HepG2 (cell line): Measurements from ENCODE around the gene SESN3.

ENCODE experiments used
- EZH2 ChIP-seq: conservative IDR thresholded peaks from 2 replicates; pipeline ENCODE4 v1.6.1; 2012; ENCODE audit warnings: mild to moderate bottlenecking, low read depth, low read length, moderate library complexity
- HDAC2 ChIP-seq: sonication (generic); formaldehyde crosslinking; IDR thresholded peaks from 2 replicates; pipeline ENCODE4 v1.4.0; 2020; ENCODE audit warnings: missing genetic modification reagents
- MYC ChIP-seq: sonication (generic); formaldehyde crosslinking; IDR thresholded peaks from 2 replicates; pipeline ENCODE4 v1.9.0; 2021; ENCODE audit warnings: missing genetic modification reagents, borderline replicate concordance
- YY1 ChIP-seq: IDR thresholded peaks from 2 replicates; pipeline ENCODE4 v1.6.1; 2011; ENCODE audit warnings: low read length, low read depth, moderate library complexity, mild to moderate bottlenecking; ENCODE audit not compliant: insufficient read depth, insufficient replicate concordance
- ZFP36 ChIP-seq: fragments of 150-350 bp; IDR thresholded peaks from 2 replicates; pipeline ENCODE4 v1.6.1; 2018; ENCODE audit warnings: borderline replicate concordance, low read length, low read depth; ENCODE audit not compliant: partially characterized antibody
- ZFYVE20 ChIP-seq: sonication (generic); formaldehyde crosslinking; IDR thresholded peaks from 2 replicates; pipeline ENCODE4 v1.8.0; 2023; ENCODE audit warnings: low read depth, mild to moderate bottlenecking, moderate library complexity, missing genetic modification reagents, borderline replicate concordance
- ZKSCAN8 ChIP-seq: IDR thresholded peaks from 2 replicates; pipeline ENCODE4 v1.6.1; 2016; ENCODE audit warnings: borderline replicate concordance, missing genetic modification reagents, missing compliant biosample characterization
- ZNF274 ChIP-seq: sonication (generic); formaldehyde crosslinking; IDR thresholded peaks from 2 replicates; pipeline ENCODE4 v1.5.1; 2020; ENCODE audit warnings: mild to moderate bottlenecking, missing genetic modification reagents
- ZNF275 ChIP-seq: sonication (generic); formaldehyde crosslinking; IDR thresholded peaks from 2 replicates; pipeline ENCODE4 v1.8.0; 2022; ENCODE audit warnings: missing genetic modification reagents, mild to moderate bottlenecking, inconsistent platforms, borderline replicate concordance
- ZNF543 ChIP-seq: sonication (generic); formaldehyde crosslinking; IDR thresholded peaks from 2 replicates; pipeline ENCODE4 v1.4.0; 2020; ENCODE audit warnings: mild to moderate bottlenecking, missing genetic modification reagents
- TF ChIP-seq, protein P1 (sequence below): sonication (generic); formaldehyde crosslinking; IDR thresholded peaks from 2 replicates; pipeline ENCODE4 v1.4.0; 2020; ENCODE audit warnings: missing genetic modification reagents

- TF ChIP-seq, protein P1, sequence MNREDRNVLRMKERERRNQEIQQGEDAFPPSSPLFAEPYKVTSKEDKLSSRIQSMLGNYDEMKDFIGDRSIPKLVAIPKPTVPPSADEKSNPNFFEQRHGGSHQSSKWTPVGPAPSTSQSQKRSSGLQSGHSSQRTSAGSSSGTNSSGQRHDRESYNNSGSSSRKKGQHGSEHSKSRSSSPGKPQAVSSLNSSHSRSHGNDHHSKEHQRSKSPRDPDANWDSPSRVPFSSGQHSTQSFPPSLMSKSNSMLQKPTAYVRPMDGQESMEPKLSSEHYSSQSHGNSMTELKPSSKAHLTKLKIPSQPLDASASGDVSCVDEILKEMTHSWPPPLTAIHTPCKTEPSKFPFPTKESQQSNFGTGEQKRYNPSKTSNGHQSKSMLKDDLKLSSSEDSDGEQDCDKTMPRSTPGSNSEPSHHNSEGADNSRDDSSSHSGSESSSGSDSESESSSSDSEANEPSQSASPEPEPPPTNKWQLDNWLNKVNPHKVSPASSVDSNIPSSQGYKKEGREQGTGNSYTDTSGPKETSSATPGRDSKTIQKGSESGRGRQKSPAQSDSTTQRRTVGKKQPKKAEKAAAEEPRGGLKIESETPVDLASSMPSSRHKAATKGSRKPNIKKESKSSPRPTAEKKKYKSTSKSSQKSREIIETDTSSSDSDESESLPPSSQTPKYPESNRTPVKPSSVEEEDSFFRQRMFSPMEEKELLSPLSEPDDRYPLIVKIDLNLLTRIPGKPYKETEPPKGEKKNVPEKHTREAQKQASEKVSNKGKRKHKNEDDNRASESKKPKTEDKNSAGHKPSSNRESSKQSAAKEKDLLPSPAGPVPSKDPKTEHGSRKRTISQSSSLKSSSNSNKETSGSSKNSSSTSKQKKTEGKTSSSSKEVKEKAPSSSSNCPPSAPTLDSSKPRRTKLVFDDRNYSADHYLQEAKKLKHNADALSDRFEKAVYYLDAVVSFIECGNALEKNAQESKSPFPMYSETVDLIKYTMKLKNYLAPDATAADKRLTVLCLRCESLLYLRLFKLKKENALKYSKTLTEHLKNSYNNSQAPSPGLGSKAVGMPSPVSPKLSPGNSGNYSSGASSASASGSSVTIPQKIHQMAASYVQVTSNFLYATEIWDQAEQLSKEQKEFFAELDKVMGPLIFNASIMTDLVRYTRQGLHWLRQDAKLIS = no peak
- TF ChIP-seq YY1 (no peak), ZNF274 (no peak), ZKSCAN8 (CRISPR knock-in tag) (no peak), ZNF543 (CRISPR knock-in tag) (no peak), MYC (CRISPR knock-in tag) (no peak), HDAC2 (no peak), EZH2 (no peak), ZFP36 (no peak), ZFYVE20 (CRISPR knock-in tag) (no peak), ZNF275 (CRISPR knock-in tag) (no peak)
These were observed 60.7 kb downstream of the SESN3 start for GRCh38 chr11:95170294-95170693.
